Activated CD4-positive, alpha-beta T cell treated with anti-CD3 and anti-CD28 coated beads, Interleukin-2, amount 10 ng/mL, durations not matched to agents 7 days and 5 days (primary cell): Measurements from ENCODE around the gene SRPX. TPM values are rescaled to one million over a fixed set of nuclear protein-coding genes. Genes with fewer than 3 reads are reported as not detected.
A peak's percentile ranks its signal among the peaks of the same experiment; 100 is the strongest.

ENCODE experiments used
- CTCF ChIA-PET: fragments of 350-600 bp; sonication (Branson Sonifier 250); formaldehyde crosslinking; loops from one replicate; lab custom pipeline; 2021; ENCODE audit warnings: antibody characterized with exemption; lab: Charles Lee
- POLR2A ChIA-PET: fragments of 350-600 bp; sonication (Branson Sonifier 250); formaldehyde crosslinking; loops from one replicate; lab custom pipeline; 2021; ENCODE audit warnings: antibody characterized with exemption; lab: Charles Lee
- DNase-seq: peaks from one replicate; pipeline ENCODE4 v3.0.0-alpha.2; 2020
- H3K27ac Mint-ChIP-seq: one replicate; pipeline ENCODE4 v1.8.0; 2021; ENCODE audit warnings: mild to moderate bottlenecking, moderate library complexity, mixed read lengths
- H3K27me3 Mint-ChIP-seq: one replicate; pipeline ENCODE4 v1.8.0; 2021; ENCODE audit warnings: mixed read lengths
- H3K36me3 Mint-ChIP-seq: one replicate; pipeline ENCODE4 v1.8.0; 2021; ENCODE audit warnings: low read depth, mixed read lengths
- H3K4me1 Mint-ChIP-seq: one replicate; pipeline ENCODE4 v1.8.0; 2021; ENCODE audit warnings: mixed read lengths
- H3K4me3 Mint-ChIP-seq: one replicate; pipeline ENCODE4 v1.8.0; 2021; ENCODE audit warnings: mild to moderate bottlenecking, moderate library complexity, mixed read lengths
- H3K9me3 Mint-ChIP-seq: one replicate; pipeline ENCODE4 v1.8.0; 2021; ENCODE audit warnings: mixed read lengths
- total RNA-seq, 2 experiments: library from RNA; stranded (reverse); gene quantifications; one replicate each; pipeline ENCODE4 v1.2.3, GENCODE V29; 2021

SRPX gene
- total RNA-seq, 2 experiments from 2014 or later: 0.20 to 0.21 TPM

- Mint-ChIP-seq H3K9me3 (no peaks in the 10 kb centered on the region), H3K27ac (no peak overlapping the region), H3K27me3 (peaks cover 12% of the 10 kb centered on the region), H3K36me3 (no peaks in the 10 kb centered on the region), H3K4me3 (no peak overlapping the region), H3K4me1 (no peaks in the 10 kb centered on the region)
- CTCF ChIA-PET: no interaction called here
- no peak for DNase-seq
- POLR2A ChIA-PET: no interaction called here
These were observed 31.0 kb downstream of the SRPX start for GRCh38 chrX:38189431-38190250.

- H3K4me1 Mint-ChIP-seq: no peaks in the 10 kb centered on the region
- CTCF ChIA-PET: no interaction called here
- DNase-seq: no peak
- peaks cover 5% of the 10 kb centered on the region for H3K27me3 Mint-ChIP-seq
- no peak overlapping the region for H3K4me3 Mint-ChIP-seq
- POLR2A ChIA-PET: no interaction called here
- no peaks in the 10 kb centered on the region for H3K36me3 Mint-ChIP-seq
- no peaks in the 10 kb centered on the region for H3K9me3 Mint-ChIP-seq
- H3K27ac Mint-ChIP-seq: no peak overlapping the region
These were observed 37.1 kb downstream of the SRPX start for GRCh38 chrX:38183596-38183995.

- no peak overlapping the region for H3K4me3 Mint-ChIP-seq
- no peaks in the 10 kb centered on the region for H3K36me3 Mint-ChIP-seq
- no peaks in the 10 kb centered on the region for H3K27me3 Mint-ChIP-seq
- POLR2A ChIA-PET: no interaction called here
- no peaks in the 10 kb centered on the region for H3K9me3 Mint-ChIP-seq
- H3K27ac Mint-ChIP-seq: no peak overlapping the region
- no peak for DNase-seq
- CTCF ChIA-PET: no interaction called here
- H3K4me1 Mint-ChIP-seq: no peaks in the 10 kb centered on the region
These were observed 39.3 kb downstream of the SRPX start for GRCh38 chrX:38181357-38181756.

- no peaks in the 10 kb centered on the region for H3K4me1 Mint-ChIP-seq
- DNase-seq: no peak
- H3K27me3 Mint-ChIP-seq: no peaks in the 10 kb centered on the region
- H3K36me3 Mint-ChIP-seq: no peaks in the 10 kb centered on the region
- no peak overlapping the region for H3K27ac Mint-ChIP-seq
- no peak overlapping the region for H3K4me3 Mint-ChIP-seq
- ChIA-PET CTCF (no interaction called here), POLR2A (no interaction called here)
- H3K9me3 Mint-ChIP-seq: no peaks in the 10 kb centered on the region
These were observed 42.3 kb downstream of the SRPX start for GRCh38 chrX:38178396-38178795.

GRCh38 chrX:38175139-38175538, 45.5 kb downstream of the SRPX start:
- ChIA-PET POLR2A (no interaction called here), CTCF (interaction anchor here (0.7 to 1.2 kb wide), 3 partner anchors 9 to 215 kb away, joined by 3 to 4 read pairs (median 3); no protein-coding TSS in a partner anchor)
- Mint-ChIP-seq H3K36me3 (no peaks in the 10 kb centered on the region), H3K27ac (no peak overlapping the region), H3K9me3 (no peaks in the 10 kb centered on the region), H3K27me3 (no peaks in the 10 kb centered on the region), H3K4me1 (no peaks in the 10 kb centered on the region), H3K4me3 (no peak overlapping the region)
- DNase-seq: no peak

GRCh38 chrX:38172596-38172995, 48.1 kb downstream of the SRPX start:
- no peaks in the 10 kb centered on the region for H3K36me3 Mint-ChIP-seq
- no peak overlapping the region for H3K27ac Mint-ChIP-seq
- CTCF ChIA-PET: no interaction called here
- no peaks in the 10 kb centered on the region for H3K9me3 Mint-ChIP-seq
- peaks cover 1% of the 10 kb centered on the region for H3K27me3 Mint-ChIP-seq
- no peak for DNase-seq
- no peak overlapping the region for H3K4me3 Mint-ChIP-seq
- no peaks in the 10 kb centered on the region for H3K4me1 Mint-ChIP-seq
- POLR2A ChIA-PET: no interaction called here

GRCh38 chrX:38170556-38170955, 50.1 kb downstream of the SRPX start:
- no peak for DNase-seq
- CTCF ChIA-PET: interaction anchor here (0.8 kb wide), 1 partner anchor 13 kb away, joined by 3 read pairs; no protein-coding TSS in a partner anchor
- POLR2A ChIA-PET: no interaction called here
- no peaks in the 10 kb centered on the region for H3K4me1 Mint-ChIP-seq
- H3K27me3 Mint-ChIP-seq: peaks cover 1% of the 10 kb centered on the region
- no peaks in the 10 kb centered on the region for H3K36me3 Mint-ChIP-seq
- no peak overlapping the region for H3K27ac Mint-ChIP-seq
- H3K9me3 Mint-ChIP-seq: no peaks in the 10 kb centered on the region
- no peak overlapping the region for H3K4me3 Mint-ChIP-seq

- Mint-ChIP-seq H3K36me3 (no peaks in the 10 kb centered on the region), H3K27ac (no peak overlapping the region), H3K27me3 (peaks cover 1% of the 10 kb centered on the region), H3K4me1 (no peaks in the 10 kb centered on the region), H3K9me3 (no peaks in the 10 kb centered on the region), H3K4me3 (no peak overlapping the region)
- ChIA-PET CTCF (interaction anchor here (0.6 to 1.0 kb wide), 2 partner anchors 9 to 19 kb away, joined by 3 read pairs; no protein-coding TSS in a partner anchor), POLR2A (no interaction called here)
- DNase-seq: peak; percentile 33
These were observed 54.1 kb downstream of the SRPX start for GRCh38 chrX:38166478-38167083.

GRCh38 chrX:38165023-38165422, 55.6 kb downstream of the SRPX start:
- Mint-ChIP-seq H3K27ac (no peak overlapping the region), H3K4me1 (no peaks in the 10 kb centered on the region), H3K36me3 (no peaks in the 10 kb centered on the region), H3K27me3 (peaks cover 1% of the 10 kb centered on the region), H3K9me3 (no peaks in the 10 kb centered on the region), H3K4me3 (no peak overlapping the region)
- ChIA-PET POLR2A (no interaction called here), CTCF (no interaction called here)
- DNase-seq: no peak

- no peaks in the 10 kb centered on the region for H3K36me3 Mint-ChIP-seq
- no peak overlapping the region for H3K4me3 Mint-ChIP-seq
- no peak for DNase-seq
- no peak overlapping the region for H3K27ac Mint-ChIP-seq
- ChIA-PET CTCF (no interaction called here), POLR2A (no interaction called here)
- H3K27me3 Mint-ChIP-seq: no peaks in the 10 kb centered on the region
- no peaks in the 10 kb centered on the region for H3K9me3 Mint-ChIP-seq
- H3K4me1 Mint-ChIP-seq: no peaks in the 10 kb centered on the region
These were observed 57.5 kb downstream of the SRPX start for GRCh38 chrX:38163193-38163592.

- DNase-seq: no peak
- Mint-ChIP-seq H3K4me1 (no peaks in the 10 kb centered on the region), H3K27me3 (peaks cover 2% of the 10 kb centered on the region), H3K27ac (no peak overlapping the region), H3K9me3 (no peaks in the 10 kb centered on the region), H3K36me3 (no peaks in the 10 kb centered on the region), H3K4me3 (no peak overlapping the region)
- POLR2A ChIA-PET: no interaction called here
- CTCF ChIA-PET: no interaction called here
These were observed 63.8 kb downstream of the SRPX start for GRCh38 chrX:38156838-38157237.

GRCh38 chrX:38154818-38155217, 65.9 kb downstream of the SRPX start:
- no peak overlapping the region for H3K27ac Mint-ChIP-seq
- ChIA-PET CTCF (no interaction called here), POLR2A (no interaction called here)
- no peaks in the 10 kb centered on the region for H3K4me1 Mint-ChIP-seq
- no peaks in the 10 kb centered on the region for H3K9me3 Mint-ChIP-seq
- H3K4me3 Mint-ChIP-seq: no peak overlapping the region
- DNase-seq: no peak
- H3K36me3 Mint-ChIP-seq: no peaks in the 10 kb centered on the region
- H3K27me3 Mint-ChIP-seq: peaks cover 2% of the 10 kb centered on the region

- ChIA-PET POLR2A (no interaction called here), CTCF (no interaction called here)
- H3K27me3 Mint-ChIP-seq: peaks cover 2% of the 10 kb centered on the region
- DNase-seq: no peak
- no peaks in the 10 kb centered on the region for H3K4me1 Mint-ChIP-seq
- H3K4me3 Mint-ChIP-seq: no peak overlapping the region
- no peaks in the 10 kb centered on the region for H3K9me3 Mint-ChIP-seq
- H3K36me3 Mint-ChIP-seq: no peaks in the 10 kb centered on the region
- H3K27ac Mint-ChIP-seq: no peak overlapping the region
These were observed 66.3 kb downstream of the SRPX start for GRCh38 chrX:38154340-38154739.
